ENCODE data around the gene WDR93. TPM values are rescaled to one million over a fixed set of nuclear protein-coding genes. Genes with fewer than 3 reads are reported as not detected.

The WDR93 gene
- polyA plus RNA-seq, 3 donors: not detected

DNA sequence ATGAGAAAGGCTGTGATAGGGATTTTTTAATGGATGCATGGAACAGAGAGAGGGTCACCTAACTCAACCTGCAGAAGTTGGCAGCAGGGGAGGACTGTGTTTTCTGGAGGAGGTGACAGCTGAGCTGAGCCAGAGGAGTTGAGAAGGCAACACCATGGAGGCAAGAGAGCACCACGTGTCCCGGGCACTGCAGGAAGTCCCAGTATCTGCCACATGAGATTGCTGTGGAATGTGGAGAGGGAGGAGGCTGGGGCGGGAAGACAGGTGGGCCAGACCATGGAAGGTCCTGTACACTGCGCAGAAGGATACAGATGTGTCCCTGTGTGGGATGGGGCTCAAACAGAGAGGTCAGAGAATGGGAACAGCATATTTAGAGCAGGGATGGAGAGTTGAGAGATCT lies 45.2 kb downstream of the WDR93 start:
- DNase-seq: no peak
- H3K9me3 ChIP-seq (replicated peaks in 1 of 2; ENCODE audit: control insufficient read depth in 1 of 2, insufficient read depth in 1 of 2, low read length in 2 of 2): no peaks in the 10 kb centered on the region
- no peak overlapping the region for H3K4me3 ChIP-seq (replicated peaks in 1 of 3; ENCODE audit: low read depth in 2 of 3, low read length in 3 of 3)
- Mint-ChIP-seq H3K36me3 (no peaks in the 10 kb centered on the region), H3K4me1 (peaks cover 2% of the 10 kb centered on the region), H3K9me3 (peaks cover 0 to 2% (median 0%) of the 10 kb centered on the region in 7 donors), H3K4me3 (no peak overlapping the region), H3K27ac (peak overlapping the region in 1 of 7 donors; percentile 68), H3K27me3 (ENCODE audit: low read depth in 3 of 3) (peaks cover 4 to 12% (median 6%) of the 10 kb centered on the region in 3 donors)
- no peak overlapping the region for H2AFZ ChIP-seq (ENCODE audit: insufficient read depth, low read depth, low read length, poor library complexity, severe bottlenecking)
- H3K79me2 ChIP-seq (ENCODE audit: insufficient read depth, low read length): no peaks in the 10 kb centered on the region
- H3K4me1 ChIP-seq (ENCODE audit: control insufficient read depth in 1 of 2, insufficient read depth in 2 of 2, low read length in 2 of 2): no peaks in the 10 kb centered on the region
- H3K9ac ChIP-seq (ENCODE audit: insufficient read depth, low read length, poor library complexity, severe bottlenecking): no peak overlapping the region
- intact Hi-C loops (cut with micrococcal nuclease): loop anchor here in 1 of 2 donors (5.0 kb wide), 1 partner anchor 352 kb away; no protein-coding TSS in a partner anchor
- H3K4me2 ChIP-seq (replicated peaks; ENCODE audit: extremely low read depth, low read length, poor library complexity, severe bottlenecking): no peak overlapping the region
- no peaks in the 10 kb centered on the region for H4K20me1 ChIP-seq (ENCODE audit: insufficient read depth, low read length)
- TF ChIP-seq, protein P1, sequence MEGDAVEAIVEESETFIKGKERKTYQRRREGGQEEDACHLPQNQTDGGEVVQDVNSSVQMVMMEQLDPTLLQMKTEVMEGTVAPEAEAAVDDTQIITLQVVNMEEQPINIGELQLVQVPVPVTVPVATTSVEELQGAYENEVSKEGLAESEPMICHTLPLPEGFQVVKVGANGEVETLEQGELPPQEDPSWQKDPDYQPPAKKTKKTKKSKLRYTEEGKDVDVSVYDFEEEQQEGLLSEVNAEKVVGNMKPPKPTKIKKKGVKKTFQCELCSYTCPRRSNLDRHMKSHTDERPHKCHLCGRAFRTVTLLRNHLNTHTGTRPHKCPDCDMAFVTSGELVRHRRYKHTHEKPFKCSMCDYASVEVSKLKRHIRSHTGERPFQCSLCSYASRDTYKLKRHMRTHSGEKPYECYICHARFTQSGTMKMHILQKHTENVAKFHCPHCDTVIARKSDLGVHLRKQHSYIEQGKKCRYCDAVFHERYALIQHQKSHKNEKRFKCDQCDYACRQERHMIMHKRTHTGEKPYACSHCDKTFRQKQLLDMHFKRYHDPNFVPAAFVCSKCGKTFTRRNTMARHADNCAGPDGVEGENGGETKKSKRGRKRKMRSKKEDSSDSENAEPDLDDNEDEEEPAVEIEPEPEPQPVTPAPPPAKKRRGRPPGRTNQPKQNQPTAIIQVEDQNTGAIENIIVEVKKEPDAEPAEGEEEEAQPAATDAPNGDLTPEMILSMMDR (IDR thresholded peaks at IDR 0.05): no peak
- H3K27ac ChIP-seq (ENCODE audit: low read depth in 1 of 2, low read length in 2 of 2): no peak overlapping the region
- H3K27me3 ChIP-seq (ENCODE audit: control insufficient read depth in 2 of 2, insufficient read depth in 2 of 2, low read length in 2 of 2): no peaks in the 10 kb centered on the region
- no peaks in the 10 kb centered on the region for H3K36me3 ChIP-seq (replicated peaks in 1 of 2; ENCODE audit: control insufficient read depth in 1 of 2, insufficient read depth in 2 of 2, low read length in 2 of 2)
- 90% methylated on average over 4 of the region's 4 CpGs for WGBS (ENCODE audit: insufficient coverage)

GRCh38 chr15:89740137-89740536 lies 49.5 kb downstream of the WDR93 start:
- no peaks in the 10 kb centered on the region for H3K79me2 ChIP-seq (ENCODE audit: insufficient read depth, low read length)

More at GRCh38 chr15:89740137-89740536, 49.5 kb downstream of the WDR93 start:
- Mint-ChIP-seq H3K4me1 (peaks cover 2% of the 10 kb centered on the region), H3K36me3 (no peaks in the 10 kb centered on the region), H3K27me3 (ENCODE audit: low read depth in 3 of 3) (peaks cover 2 to 4% (median 3%) of the 10 kb centered on the region in 3 donors), H3K27ac (no peak overlapping the region), H3K9me3 (peaks cover 0 to 2% (median 0%) of the 10 kb centered on the region in 7 donors), H3K4me3 (no peak overlapping the region)
- H3K9me3 ChIP-seq (replicated peaks in 1 of 2; ENCODE audit: control insufficient read depth in 1 of 2, insufficient read depth in 1 of 2, low read length in 2 of 2): no peaks in the 10 kb centered on the region
- H3K36me3 ChIP-seq (replicated peaks in 1 of 2; ENCODE audit: control insufficient read depth in 1 of 2, insufficient read depth in 2 of 2, low read length in 2 of 2): no peaks in the 10 kb centered on the region
- no peak overlapping the region for H3K4me3 ChIP-seq (replicated peaks in 1 of 3; ENCODE audit: low read depth in 2 of 3, low read length in 3 of 3)
- intact Hi-C loops (cut with micrococcal nuclease): loop anchor here in 1 of 2 donors (2.0 kb wide), 1 partner anchor 347 kb away; no protein-coding TSS in a partner anchor
- no peak overlapping the region for H3K4me2 ChIP-seq (replicated peaks; ENCODE audit: extremely low read depth, low read length, poor library complexity, severe bottlenecking)
- H3K9ac ChIP-seq (ENCODE audit: insufficient read depth, low read length, poor library complexity, severe bottlenecking): no peak overlapping the region
- H3K27me3 ChIP-seq (ENCODE audit: control insufficient read depth in 2 of 2, insufficient read depth in 2 of 2, low read length in 2 of 2): no peaks in the 10 kb centered on the region
- peak; percentile 46 to 71 (median 64) for DNase-seq
- H3K27ac ChIP-seq (ENCODE audit: low read depth in 1 of 2, low read length in 2 of 2): no peak overlapping the region
- H3K4me1 ChIP-seq (ENCODE audit: control insufficient read depth in 1 of 2, insufficient read depth in 2 of 2, low read length in 2 of 2): no peaks in the 10 kb centered on the region
- TF ChIP-seq, protein P1 (IDR thresholded peaks at IDR 0.05): peak; percentile 97
- H4K20me1 ChIP-seq (ENCODE audit: insufficient read depth, low read length): no peaks in the 10 kb centered on the region
- WGBS (ENCODE audit: insufficient coverage): 0% methylated on average over 3 of the region's 8 CpGs
- no peak overlapping the region for H2AFZ ChIP-seq (ENCODE audit: insufficient read depth, low read depth, low read length, poor library complexity, severe bottlenecking)

Measured in CD14-positive monocyte (primary cell).